HG03060 (cell line): ENCODE results near the gene GCA.

Source experiments
- ATAC-seq: cut with Tn5 transposase; IDR thresholded peaks from one replicate; pipeline ENCODE4 v1.9.1; 2021; ENCODE audit warnings: low read depth, moderate number of reproducible peaks; ENCODE audit not compliant: unreplicated experiment

Gene GCA, protein sequence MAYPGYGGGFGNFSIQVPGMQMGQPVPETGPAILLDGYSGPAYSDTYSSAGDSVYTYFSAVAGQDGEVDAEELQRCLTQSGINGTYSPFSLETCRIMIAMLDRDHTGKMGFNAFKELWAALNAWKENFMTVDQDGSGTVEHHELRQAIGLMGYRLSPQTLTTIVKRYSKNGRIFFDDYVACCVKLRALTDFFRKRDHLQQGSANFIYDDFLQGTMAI

DNA sequence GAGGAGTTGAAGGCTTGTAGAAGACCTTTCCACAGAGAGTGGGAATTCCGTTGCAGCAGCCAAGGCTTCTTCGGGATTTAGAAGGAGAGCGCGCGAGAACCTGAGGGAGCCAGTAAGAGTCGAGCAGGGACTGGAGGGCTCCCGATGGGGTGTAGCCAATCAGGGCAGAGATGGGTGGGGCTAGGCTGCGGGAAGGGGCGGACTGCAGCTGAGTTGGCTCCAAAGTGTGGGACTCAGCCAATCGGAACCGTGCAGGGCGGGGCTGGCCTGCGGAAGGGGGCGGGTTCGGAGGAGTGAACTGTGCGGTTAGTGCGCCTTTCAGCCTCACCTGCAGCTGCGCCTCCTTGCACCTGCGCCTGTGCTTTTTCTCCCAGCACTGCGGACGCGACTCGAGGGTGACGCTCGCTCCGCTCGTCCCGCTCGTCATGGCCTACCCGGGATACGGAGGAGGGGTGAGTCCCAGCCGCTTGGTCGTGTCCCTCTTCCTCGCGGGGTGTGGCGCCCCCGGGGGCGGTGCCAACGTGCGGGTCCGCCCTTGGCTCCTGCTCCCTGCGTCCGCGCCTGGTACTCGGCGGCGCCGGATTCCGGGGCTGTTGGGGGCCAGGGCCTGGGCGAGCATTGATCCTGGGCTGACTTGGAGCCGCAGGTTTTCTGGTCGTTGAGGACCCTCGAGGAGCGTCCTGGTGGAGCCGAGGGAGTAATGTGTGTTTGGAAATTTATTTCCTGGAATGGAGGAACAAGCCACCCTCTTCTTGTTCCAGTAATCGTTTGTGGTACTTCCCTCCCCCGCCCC is at the start of gene GCA:
TSS of gene GCA (plus strand) at position 309 of the 793 bp plus-strand sequence. CDS start at position 426, 117 bp downstream.
- ATAC-seq, result peak; percentile 94

DNA sequence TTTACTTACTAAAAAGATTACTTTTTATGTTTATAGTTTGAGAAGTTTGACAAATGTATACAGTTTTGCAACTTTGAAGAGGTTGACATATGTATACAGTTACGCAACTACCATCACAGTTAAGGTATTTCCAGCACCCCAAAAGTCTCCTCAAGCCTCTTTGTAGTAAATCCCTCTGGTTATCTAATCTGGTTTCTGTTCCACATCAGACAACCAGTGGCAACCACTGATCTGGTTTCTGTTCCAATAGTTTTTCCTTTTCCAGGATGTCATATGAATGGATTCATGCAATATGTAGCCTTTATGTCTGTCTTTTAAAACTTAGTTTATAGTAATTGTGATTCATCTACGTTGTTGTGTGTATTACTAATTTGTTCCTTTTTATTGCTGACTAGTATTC is 48.9 kb upstream of the GCA start:
- ATAC-seq, result no peak

DNA sequence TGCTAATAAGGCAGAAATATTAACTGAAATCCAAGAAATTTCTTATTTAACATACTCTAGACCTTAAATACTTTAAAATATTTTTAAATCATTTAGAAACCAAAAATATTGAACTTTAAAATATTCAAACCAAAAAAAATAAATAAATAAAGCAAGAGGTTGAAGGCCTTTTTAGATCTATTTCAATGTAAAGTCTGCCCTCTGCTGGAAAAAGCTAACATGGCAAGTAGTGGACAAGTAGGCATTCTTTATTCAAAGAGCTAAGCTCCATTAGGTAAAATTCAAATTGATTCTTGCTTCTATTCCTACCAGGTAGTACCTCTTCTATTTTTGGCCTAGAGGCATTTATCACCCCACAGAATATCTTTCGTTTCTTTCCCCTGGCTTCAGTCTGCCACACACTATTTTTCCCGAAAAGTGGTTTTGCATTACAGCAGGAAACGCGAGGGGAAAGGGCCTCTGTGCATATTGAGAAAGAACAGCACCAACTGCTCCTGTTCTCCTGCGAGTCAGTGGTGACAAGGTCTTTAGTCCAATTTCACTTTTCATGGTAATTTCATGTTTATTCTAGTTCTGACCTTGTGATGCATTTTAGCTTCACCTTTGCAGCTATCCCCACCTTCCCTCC is 45.9 kb upstream of the GCA start:
- ATAC-seq, result peak; percentile 43

DNA sequence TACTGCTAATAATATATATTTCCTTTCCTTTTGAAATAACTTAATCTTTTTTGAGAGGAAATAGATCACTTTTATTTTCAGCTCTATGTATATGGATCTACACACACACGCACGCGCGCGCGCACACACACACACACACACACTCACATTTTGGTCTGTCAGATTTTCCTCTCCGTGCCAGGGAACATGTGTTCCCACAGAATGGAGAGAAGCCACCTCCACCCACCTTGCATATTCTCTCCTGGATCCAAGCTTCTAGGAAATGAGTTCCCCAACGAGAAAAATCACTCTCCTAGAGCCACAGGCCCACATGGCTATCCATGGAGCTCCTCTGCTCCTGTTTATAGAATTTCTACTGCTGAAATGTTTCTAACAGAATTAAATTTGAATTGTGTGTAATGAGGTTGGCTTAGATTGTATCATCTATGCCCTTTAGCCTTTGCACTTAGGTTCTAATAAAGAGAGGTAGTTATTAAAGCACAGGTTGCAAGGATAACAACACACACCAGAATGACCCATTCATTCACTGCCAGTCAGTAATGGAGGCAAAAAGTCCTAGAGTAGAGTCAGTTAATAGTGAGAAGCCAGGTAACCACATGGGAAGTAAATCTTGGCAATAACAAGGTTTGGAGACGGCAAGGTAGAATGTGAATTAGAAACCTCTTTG is 45.1 kb upstream of the GCA start:
- ATAC-seq, result no peak

DNA sequence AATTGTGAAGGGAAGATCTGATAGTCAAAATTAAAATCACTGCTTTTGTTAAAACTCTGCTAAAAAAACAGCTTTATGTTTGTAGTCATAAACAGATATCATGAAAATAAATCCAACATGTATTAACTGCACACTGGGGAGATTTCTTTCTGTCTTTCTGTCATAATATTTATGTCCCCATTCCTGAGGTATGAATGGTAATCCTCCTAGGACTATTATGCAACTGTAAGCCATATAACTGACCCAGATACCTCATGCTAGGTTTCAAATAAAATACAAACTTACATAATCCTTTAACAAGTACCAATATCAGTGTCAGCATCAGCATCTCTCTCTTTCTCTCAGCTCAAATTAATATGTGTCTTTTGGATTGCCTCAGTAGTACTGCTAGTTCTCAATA is 43.7 kb upstream of the GCA start:
- no peak for ATAC-seq

DNA sequence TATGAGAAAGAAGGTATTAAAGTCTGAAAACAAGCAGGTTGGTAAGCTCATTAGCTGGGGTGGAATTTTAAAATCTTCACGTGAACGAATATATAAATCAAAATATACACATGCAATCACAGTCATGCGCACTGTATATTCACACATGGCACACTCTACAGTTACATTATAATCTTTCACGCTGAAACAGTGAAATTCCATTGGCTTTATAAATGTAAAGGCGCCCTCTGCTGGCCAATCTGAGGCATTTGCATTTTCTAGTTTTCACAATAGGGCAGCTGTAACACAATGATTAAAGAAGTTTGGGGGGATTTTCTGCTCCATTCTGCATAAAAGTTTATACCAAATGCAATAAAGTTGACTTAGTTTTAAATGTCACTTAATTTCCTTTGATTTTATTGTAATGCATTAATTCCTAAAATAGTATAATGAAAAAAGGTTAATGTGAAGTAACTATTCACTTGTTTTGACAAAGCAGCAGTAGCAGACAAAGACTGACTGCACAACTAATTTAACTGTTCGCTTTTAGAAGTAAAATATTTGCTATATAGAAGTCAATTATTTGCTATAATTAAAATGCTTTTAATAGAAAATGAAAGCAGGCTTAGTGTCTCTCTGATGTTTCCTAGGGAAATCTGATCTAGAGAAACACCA is 42.7 kb upstream of the GCA start:
- peak; percentile 74 for ATAC-seq

DNA sequence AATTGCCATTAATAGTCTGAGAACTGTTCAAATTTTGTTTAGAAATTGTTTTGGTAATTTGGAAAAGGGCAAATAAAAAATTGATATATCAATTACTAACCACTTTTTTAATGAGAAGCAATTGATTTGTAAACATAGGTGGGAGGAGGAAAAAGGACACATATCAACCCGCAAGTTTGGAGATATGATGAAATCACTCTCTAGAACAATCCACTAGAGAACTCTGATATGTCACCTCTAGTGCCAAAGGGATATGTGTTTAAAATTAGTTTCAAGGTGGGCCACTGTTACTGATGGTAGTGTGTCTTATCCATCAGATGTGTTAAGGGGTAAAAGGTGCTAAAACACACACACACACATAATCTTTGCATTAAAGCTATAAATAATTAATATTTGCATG is 42.1 kb upstream of the GCA start:
- ATAC-seq, result no peak

DNA sequence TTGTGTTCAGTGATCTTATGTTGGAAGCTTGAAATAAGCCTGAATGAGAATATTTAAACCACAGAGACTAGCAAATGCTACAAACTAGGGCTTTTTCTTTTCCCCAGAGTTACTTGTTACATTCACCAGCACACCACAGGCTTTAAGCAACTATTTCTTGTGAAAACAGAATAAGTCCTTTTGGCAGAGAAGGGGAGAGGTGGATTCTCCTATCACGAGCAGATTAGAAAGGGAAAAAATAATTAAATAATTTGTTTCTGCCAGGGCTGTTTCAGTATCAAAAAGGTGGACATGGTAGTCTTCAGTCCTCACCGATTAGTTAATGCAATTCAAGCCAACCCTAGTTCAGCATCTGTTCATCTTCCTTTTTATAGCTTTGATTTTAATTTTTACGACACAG is 38.0 kb upstream of the GCA start:
- no peak for ATAC-seq

DNA sequence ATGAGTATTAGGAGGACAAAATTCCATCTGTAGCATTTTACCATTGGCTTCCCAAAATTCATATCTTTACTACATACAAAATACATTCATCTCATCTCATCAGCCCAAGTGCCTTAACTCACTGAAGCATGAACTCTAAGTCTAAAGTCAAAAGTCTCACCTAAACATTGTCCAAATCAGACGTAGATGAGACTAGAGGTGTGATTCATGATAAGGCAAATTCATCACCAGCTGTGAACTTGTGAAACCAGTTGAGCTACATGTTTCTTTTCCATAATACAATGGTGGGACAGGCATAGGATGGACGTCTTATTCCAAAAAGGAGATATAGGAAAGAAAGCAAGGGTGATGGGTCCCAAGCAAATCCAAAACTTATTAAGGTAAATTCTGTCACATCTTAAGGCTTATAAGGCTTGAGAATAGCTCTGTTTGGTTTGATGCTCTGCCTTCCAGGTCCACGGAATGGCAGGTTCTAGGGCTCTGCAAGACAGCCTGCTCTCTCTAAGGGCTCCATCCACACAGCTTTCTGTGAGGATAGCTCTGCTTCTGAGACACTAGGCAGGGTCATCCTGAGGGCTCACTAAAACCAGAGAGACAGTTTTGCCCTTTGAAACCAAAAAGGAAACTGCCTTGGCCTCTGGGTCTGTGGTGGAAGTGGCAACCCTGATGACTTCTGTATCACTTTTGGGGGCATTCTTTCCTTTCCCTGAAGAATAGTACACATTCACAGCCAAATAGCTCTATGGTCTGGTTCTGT is 35.0 kb upstream of the GCA start:
- ATAC-seq, result peak; percentile 45

DNA sequence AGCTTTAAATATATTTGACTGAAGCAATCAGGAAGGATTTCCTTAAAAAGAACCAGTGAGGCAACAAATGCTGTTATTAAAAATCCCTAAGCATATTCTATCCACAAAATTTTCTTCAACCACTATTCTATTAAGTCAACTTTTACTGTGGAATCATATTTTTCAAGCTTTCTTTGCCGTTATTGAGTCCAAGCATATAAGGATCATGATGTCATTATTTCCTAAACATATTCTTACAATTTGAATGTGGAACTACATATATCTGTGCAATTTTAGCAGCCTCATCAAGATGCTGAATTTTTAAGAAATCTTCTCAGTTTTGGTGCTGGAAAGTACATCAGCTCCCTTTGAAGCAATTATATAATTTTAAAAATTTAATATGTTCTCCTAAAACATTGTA is 31.1 kb upstream of the GCA start:
- no peak for ATAC-seq

DNA sequence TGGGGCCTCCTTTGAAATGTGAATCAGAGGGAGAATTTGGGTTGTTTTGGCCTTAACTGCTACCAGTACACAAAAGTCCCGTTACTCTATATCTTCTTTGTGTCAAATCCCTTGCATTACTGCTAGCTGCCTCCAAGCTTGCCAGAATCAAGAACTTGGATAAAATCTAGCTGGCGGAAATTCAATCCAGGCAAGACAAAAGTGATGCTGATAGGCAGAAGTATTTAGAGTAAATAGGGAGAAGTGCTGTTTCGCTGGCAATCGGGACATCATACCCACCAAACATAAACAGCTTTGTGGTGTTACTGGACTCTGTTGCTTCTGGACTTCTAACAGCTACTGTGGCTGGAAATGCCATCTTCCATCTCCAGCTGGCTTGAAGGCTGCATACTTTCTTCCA is 28.0 kb upstream of the GCA start:
- no peak for ATAC-seq

DNA sequence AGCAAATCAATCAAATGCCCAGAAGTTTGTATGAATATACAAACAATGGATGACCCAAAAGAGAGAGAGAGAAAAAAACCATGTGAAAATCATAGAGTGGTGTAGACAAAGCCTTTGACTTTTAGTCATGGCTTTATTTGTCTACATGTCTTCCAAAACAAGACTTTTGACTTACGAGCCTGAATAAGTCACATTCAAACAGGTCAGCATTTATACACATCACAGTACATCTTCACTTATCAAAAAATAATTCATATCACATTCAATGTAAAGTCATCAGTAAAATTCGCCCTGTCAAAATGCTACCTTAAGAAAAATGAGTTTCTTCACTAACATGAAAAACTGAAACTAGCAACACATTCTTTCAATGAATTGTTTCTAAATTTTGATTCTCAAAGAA is 27.3 kb upstream of the GCA start:
- ATAC-seq, result no peak

DNA sequence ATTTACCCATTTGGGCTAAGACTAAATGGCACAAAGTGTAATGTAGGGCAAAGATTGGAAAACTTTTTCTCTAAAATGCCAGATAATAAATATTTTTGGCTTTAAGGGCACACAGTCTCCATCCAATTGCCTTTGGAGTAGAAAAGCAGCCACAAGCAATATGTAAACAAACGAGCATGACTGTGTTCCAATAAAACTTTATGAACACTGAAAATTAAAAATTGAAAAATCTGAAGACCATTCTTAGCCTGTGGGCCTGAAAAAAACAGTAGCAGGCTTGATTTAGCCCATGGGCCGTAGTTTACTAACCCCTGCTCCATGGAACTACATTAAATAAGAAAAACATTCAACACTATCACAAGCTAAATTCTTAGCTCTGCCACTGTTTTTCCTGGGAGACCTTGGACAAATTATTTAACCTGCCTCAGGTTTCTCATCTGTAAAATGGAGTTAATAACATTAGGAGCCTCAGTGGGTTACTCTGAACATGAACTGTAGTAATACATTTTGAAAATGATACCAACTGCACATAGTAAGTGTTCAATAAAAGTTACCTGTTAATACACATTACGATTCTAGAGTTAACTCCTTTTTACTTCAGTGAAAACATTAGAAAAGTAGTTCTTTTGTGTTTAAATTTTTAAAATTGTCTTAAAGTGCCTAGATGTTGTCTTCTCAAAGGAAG is 26.7 kb upstream of the GCA start:
- ATAC-seq, result no peak

DNA sequence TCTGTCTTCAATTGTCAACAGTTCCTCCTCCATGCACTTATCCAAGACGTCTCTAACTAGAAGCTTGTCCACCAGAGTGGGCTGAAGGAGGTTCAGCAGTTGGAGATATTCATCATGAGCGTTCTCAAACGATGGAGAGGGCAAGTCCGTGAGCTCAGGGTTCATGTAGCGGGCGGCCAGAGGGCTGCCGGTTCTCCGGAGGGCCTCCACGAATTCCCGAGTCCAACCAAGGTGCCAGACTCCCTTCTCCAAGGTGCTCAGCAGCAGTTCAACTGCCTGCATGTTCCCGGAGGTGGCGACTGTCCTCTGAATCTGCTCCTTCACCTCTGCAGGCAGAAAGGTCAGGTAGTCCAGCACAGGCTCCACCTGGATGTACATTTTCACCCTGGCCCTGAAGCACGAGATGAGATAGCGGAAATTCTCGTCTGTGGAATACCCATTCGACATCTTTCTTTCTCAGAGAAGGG is 26.0 kb upstream of the GCA start:
- no peak for ATAC-seq

DNA sequence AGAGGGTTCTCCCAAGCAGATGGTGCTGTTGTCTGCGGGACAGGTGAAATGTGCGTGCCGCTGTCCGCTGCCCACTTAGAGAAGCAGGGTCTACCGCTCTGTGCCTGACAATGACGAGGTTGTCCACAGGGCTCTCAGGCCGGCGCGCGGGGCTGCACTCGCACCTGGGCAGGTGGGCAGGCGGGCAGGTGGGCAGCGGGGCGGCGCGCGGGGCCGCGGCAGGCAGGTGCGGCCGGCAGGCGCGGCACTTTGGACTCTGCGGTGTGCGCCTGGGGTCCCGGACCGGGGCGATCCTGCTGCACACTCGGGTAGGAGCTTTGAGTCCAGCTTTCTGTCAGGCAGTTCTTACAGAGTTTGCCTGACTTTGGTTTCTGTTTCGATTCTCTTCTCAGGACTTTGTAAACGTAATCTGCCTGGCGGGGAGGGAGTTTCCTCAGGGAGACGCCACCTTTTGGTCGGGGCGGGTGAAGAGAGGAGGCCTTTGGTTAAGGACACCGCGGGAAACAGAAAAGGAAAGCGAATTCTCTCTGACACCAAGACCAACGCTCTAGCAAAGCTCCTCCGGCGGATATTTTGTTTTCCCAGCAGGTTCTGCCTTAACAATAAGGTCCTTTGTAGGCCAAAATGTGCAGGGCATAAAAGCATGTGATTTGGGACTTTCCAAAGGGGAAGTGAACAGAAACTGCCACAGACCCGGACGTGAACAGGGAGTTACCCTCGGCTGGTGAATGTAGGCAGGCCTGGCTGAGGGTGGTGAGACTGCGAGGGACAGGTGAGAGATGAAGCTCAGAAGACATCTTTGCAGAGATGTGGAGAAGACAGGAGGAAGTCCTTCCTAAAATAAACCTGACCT is 25.4 kb upstream of the GCA start, which contains the start of gene IFIH1:
TSS of gene IFIH1 (minus strand) at position 357 of the 853 bp plus-strand sequence. CDS start 377 bp downstream, outside the sequence.
- ATAC-seq, result peak; percentile 74

DNA sequence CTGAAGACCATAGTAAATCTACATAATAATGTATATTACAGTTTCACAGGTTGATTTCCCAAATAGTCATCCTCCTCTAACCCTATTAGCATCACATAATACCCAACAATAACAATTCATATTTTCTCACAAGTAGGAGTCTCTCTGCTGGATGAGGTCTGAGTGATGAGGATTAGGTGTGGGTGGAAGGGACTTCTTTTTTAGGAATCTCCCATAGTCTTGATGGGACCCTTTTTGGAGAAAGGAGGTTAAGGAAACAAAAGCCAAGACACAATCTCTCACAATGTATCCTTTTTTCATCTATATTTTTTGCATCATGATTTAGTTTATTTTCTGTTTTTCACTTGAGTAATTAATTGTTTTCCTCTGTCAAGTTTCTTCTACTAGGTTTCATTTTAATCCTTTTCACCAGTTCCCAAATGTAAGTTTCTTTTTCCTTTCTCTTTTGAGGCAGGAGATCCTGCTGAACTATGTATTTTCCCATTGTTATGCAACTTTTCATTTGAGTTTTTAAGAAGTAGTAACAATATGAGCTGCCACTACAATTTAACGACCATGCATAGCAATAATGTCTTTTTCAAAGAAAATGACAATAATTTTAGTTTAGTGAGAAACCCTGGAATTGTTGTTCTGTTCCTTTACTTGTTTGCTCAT is 22.9 kb upstream of the GCA start:
- no peak for ATAC-seq

DNA sequence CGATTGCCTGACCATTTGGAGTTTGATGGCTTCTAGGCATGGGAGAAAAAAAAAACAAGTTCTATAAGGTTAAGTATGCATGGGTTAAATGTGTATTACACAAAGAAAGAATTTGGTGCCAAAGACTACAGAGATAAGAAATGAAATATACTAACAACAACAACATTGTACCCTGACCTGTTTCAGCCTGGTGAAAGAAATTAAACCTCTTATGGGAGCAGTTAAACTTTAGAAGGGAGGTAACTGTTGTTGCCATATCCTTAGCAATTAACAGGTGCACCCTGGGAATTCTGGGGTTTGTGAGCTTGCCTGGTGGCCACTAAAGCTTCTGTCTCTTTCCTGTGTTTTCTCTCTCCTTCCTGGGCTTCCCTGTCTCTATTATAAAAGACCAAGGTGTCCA is 19.0 kb upstream of the GCA start:
- no peak for ATAC-seq
